HG03025 (cell line): ENCODE results near the gene SPRR2A.
"Not testable (repeated sequence)": the region's sequence is repeated elsewhere in the genome, so short reads cannot be mapped to it uniquely, and the experiment has no call there.

Source experiments
- ATAC-seq: cut with Tn5 transposase; IDR thresholded peaks from one replicate; pipeline ENCODE4 v1.9.1; 2021; ENCODE audit warnings: mild to moderate bottlenecking, moderate library complexity; ENCODE audit not compliant: unreplicated experiment, low FRiP score

Gene SPRR2A

GRCh38 chr1:153028766-153029165 is 28.5 kb downstream of the SPRR2A start:
- no peak for ATAC-seq

GRCh38 chr1:153025797-153026196 is 31.5 kb downstream of the SPRR2A start:
- ATAC-seq = no peak

- no peak for ATAC-seq
These were observed 32.9 kb downstream of the SPRR2A start for GRCh38 chr1:153024413-153024812.

- no peak for ATAC-seq
These were observed 34.2 kb downstream of the SPRR2A start for GRCh38 chr1:153023109-153023508.

- ATAC-seq = not testable (repeated sequence)
These were observed 35.0 kb downstream of the SPRR2A start for GRCh38 chr1:153022340-153022739.

GRCh38 chr1:153021829-153022228 is 35.5 kb downstream of the SPRR2A start:
- not testable (repeated sequence) for ATAC-seq

GRCh38 chr1:153011235-153011758 is 46.0 kb downstream of the SPRR2A start:
- ATAC-seq = not testable (repeated sequence)
